Astrocyte (in vitro differentiated cells and primary cell): ENCODE data around the gene NOBOX. TPM values are rescaled to one million over a fixed set of nuclear protein-coding genes. Genes with fewer than 3 reads are reported as not detected.
A peak's percentile ranks its signal among the peaks of the same experiment; 100 is the strongest.

Experiments
- DNase-seq: peaks from one replicate; pipeline ENCODE4 v3.0.0-alpha.2; 2010; ENCODE audit warnings: low read depth
- FAIRE-seq: peaks from 2 replicates; lab custom pipeline; 2011; peaks lifted over from hg19 to GRCh38; lab: Jason Lieb, UNC
- H2AFZ ChIP-seq: 2 replicates; pipeline ENCODE4 v1.6.0; 2012; ENCODE audit warnings: low read depth, low read length, inconsistent platforms
- H3K27ac ChIP-seq: 2 replicates; pipeline ENCODE4 v1.5.1; 2011; ENCODE audit warnings: low read depth, low read length, inconsistent platforms
- H3K27me3 ChIP-seq: 2 replicates; pipeline ENCODE4 v1.6.0; 2011; ENCODE audit warnings: low read length, inconsistent platforms; ENCODE audit not compliant: insufficient read depth
- H3K36me3 ChIP-seq: 2 replicates; pipeline ENCODE4 v1.5.1; 2011; ENCODE audit warnings: low read length, inconsistent platforms; ENCODE audit not compliant: insufficient read depth
- H3K4me1 ChIP-seq: 2 replicates; pipeline ENCODE4 v1.5.1; 2011; ENCODE audit warnings: low read length, inconsistent platforms; ENCODE audit not compliant: insufficient read depth
- H3K4me2 ChIP-seq: 2 replicates; pipeline ENCODE4 v1.6.0; 2012; ENCODE audit warnings: low read length, inconsistent platforms
- H3K4me3 ChIP-seq: 2 replicates; pipeline ENCODE4 v1.5.1; 2011; ENCODE audit warnings: low read depth, mild to moderate bottlenecking, low read length, inconsistent platforms; ENCODE audit not compliant: insufficient read depth
- H3K79me2 ChIP-seq: 2 replicates; pipeline ENCODE4 v1.6.0; 2012; ENCODE audit warnings: mild to moderate bottlenecking, low read length, inconsistent platforms; ENCODE audit not compliant: insufficient read depth
- H3K9ac ChIP-seq: 2 replicates; pipeline ENCODE4 v1.6.0; 2012; ENCODE audit warnings: mild to moderate bottlenecking, low read length, inconsistent platforms
- H3K9me3 ChIP-seq: 2 replicates; pipeline ENCODE4 v1.5.1; 2012; ENCODE audit warnings: low read depth, mild to moderate bottlenecking, low read length, inconsistent platforms; ENCODE audit not compliant: insufficient read depth
- H4K20me1 ChIP-seq: 2 replicates; pipeline ENCODE4 v1.6.0; 2012; ENCODE audit warnings: low read length, inconsistent platforms; ENCODE audit not compliant: insufficient read depth
- H3K27ac Mint-ChIP-seq: one replicate; pipeline ENCODE4 v1.8.0; 2021; ENCODE audit warnings: mild to moderate bottlenecking, mixed read lengths; ENCODE audit not compliant: unreplicated experiment
- H3K27me3 Mint-ChIP-seq: one replicate; pipeline ENCODE4 v1.8.0; 2021; ENCODE audit warnings: low read depth, mixed read lengths; ENCODE audit not compliant: unreplicated experiment
- H3K36me3 Mint-ChIP-seq: one replicate; pipeline ENCODE4 v1.8.0; 2021; ENCODE audit warnings: low read depth, mixed read lengths; ENCODE audit not compliant: unreplicated experiment
- H3K4me1 Mint-ChIP-seq: one replicate; pipeline ENCODE4 v1.8.0; 2021; ENCODE audit warnings: low read depth, mixed read lengths; ENCODE audit not compliant: unreplicated experiment
- H3K4me3 Mint-ChIP-seq: one replicate; pipeline ENCODE4 v1.8.0; 2021; ENCODE audit warnings: mild to moderate bottlenecking, moderate library complexity, mixed read lengths; ENCODE audit not compliant: unreplicated experiment
- H3K9me3 Mint-ChIP-seq: one replicate; pipeline ENCODE4 v1.8.0; 2021; ENCODE audit warnings: mild to moderate bottlenecking, mixed read lengths; ENCODE audit not compliant: unreplicated experiment
- EZH2 ChIP-seq: IDR thresholded peaks from 2 replicates; pipeline ENCODE4 v1.6.1; 2012; ENCODE audit warnings: mild to moderate bottlenecking, low read length, inconsistent platforms; ENCODE audit not compliant: insufficient read depth
- total RNA-seq: library from RNA; stranded (reverse); gene quantifications from 2 replicates; pipeline ENCODE4 v1.2.1, GENCODE V29; 2021
- TF ChIP-seq, protein P1 (sequence below): IDR thresholded peaks from 2 replicates; pipeline ENCODE4 v1.5.1; 2011; ENCODE audit warnings: low read depth, mild to moderate bottlenecking, inconsistent platforms, low read length, moderate library complexity; ENCODE audit not compliant: insufficient read depth

The NOBOX gene
- total RNA-seq, 1 donor from 2014 or later = not detected

DNA sequence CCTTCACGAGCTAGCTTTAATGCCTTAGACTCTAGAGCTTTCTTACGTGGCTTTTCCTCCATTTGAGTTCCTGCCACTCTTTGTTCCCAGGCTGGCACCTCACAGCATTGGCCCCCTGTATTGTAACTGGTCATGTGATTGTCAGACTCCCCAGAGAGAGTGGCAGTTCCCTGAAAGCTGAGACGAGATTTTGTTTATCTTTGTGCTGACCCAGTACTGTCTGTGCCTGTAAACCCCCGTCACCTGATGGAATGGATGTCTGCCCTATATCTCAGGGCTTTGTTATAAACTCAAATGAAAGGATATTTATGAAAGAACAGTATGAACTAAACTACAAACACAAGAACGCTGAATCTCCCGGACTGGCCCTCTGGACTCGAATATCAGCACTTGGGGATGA, 13.0 kb downstream of the NOBOX start:
- H3K27me3 Mint-ChIP-seq = no peaks in the 10 kb centered on the region
- Histone ChIP-seq H3K27me3 (no peaks in the 10 kb centered on the region), H3K27ac (no peak overlapping the region), H3K9me3 (no peaks in the 10 kb centered on the region), H3K79me2 (no peaks in the 10 kb centered on the region), H3K4me2 (no peak overlapping the region), H4K20me1 (no peaks in the 10 kb centered on the region), H3K36me3 (no peaks in the 10 kb centered on the region), H2AFZ (peak overlapping the region; percentile 30), H3K4me3 (no peak overlapping the region), H3K9ac (no peak overlapping the region), H3K4me1 (peaks cover 16% of the 10 kb centered on the region)
- no peak overlapping the region for H3K27ac Mint-ChIP-seq
- no peak for DNase-seq
- TF ChIP-seq EZH2 = no peak
- TF ChIP-seq, protein P1, sequence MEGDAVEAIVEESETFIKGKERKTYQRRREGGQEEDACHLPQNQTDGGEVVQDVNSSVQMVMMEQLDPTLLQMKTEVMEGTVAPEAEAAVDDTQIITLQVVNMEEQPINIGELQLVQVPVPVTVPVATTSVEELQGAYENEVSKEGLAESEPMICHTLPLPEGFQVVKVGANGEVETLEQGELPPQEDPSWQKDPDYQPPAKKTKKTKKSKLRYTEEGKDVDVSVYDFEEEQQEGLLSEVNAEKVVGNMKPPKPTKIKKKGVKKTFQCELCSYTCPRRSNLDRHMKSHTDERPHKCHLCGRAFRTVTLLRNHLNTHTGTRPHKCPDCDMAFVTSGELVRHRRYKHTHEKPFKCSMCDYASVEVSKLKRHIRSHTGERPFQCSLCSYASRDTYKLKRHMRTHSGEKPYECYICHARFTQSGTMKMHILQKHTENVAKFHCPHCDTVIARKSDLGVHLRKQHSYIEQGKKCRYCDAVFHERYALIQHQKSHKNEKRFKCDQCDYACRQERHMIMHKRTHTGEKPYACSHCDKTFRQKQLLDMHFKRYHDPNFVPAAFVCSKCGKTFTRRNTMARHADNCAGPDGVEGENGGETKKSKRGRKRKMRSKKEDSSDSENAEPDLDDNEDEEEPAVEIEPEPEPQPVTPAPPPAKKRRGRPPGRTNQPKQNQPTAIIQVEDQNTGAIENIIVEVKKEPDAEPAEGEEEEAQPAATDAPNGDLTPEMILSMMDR = no peak
- peak overlapping the region; percentile 20 for H3K4me3 Mint-ChIP-seq
- no peak for FAIRE-seq
- H3K4me1 Mint-ChIP-seq = peaks cover 27% of the 10 kb centered on the region
- no peaks in the 10 kb centered on the region for H3K9me3 Mint-ChIP-seq
- H3K36me3 Mint-ChIP-seq = no peaks in the 10 kb centered on the region

DNA sequence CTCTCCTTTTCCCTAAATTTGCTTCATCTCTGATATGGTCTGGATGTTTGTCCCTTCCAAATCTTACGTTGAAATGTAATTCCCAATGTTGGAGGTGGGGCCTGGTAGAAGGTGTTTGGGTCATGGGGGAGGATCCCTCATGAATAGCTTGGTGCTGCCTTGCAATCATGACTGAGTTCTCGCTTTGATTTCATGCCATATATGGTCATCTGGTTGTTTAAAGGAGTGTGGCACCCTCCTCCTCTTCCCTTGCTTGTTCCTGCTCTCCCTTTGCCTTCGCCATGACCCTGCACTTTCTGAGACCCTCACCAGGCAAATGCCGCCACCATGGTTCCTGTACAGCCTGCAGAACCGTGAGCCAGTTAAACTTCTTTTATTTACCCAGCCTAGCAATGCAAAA, 14.5 kb downstream of the NOBOX start:
- Histone ChIP-seq H3K9me3 (no peaks in the 10 kb centered on the region), H3K79me2 (no peaks in the 10 kb centered on the region), H3K4me3 (no peak overlapping the region), H2AFZ (peak overlapping the region; percentile 53), H4K20me1 (no peaks in the 10 kb centered on the region), H3K9ac (no peak overlapping the region), H3K27me3 (no peaks in the 10 kb centered on the region), H3K36me3 (no peaks in the 10 kb centered on the region), H3K4me1 (peaks cover 31% of the 10 kb centered on the region), H3K4me2 (no peak overlapping the region), H3K27ac (no peak overlapping the region)
- H3K9me3 Mint-ChIP-seq = no peaks in the 10 kb centered on the region
- no peaks in the 10 kb centered on the region for H3K36me3 Mint-ChIP-seq
- H3K4me1 Mint-ChIP-seq = peaks cover 43% of the 10 kb centered on the region
- peak overlapping the region; percentile 70 for H3K27ac Mint-ChIP-seq
- no peak for DNase-seq
- no peak overlapping the region for H3K4me3 Mint-ChIP-seq
- no peaks in the 10 kb centered on the region for H3K27me3 Mint-ChIP-seq
- no peak for FAIRE-seq
- TF ChIP-seq EZH2 = no peak
- TF ChIP-seq, protein P1 = no peak

GRCh38 chr7:144386741-144387140, 16.8 kb downstream of the NOBOX start:
- DNase-seq (peak; percentile 82), FAIRE-seq (no peak)
- no peaks in the 10 kb centered on the region for H3K9me3 Mint-ChIP-seq
- H3K27ac Mint-ChIP-seq = peak overlapping the region; percentile 79
- H3K36me3 ChIP-seq = no peaks in the 10 kb centered on the region
- H3K4me3 Mint-ChIP-seq = no peak overlapping the region
- H3K27me3 ChIP-seq = no peaks in the 10 kb centered on the region
- H2AFZ ChIP-seq = no peak overlapping the region
- H3K4me2 ChIP-seq = peak overlapping the region; percentile 28
- no peaks in the 10 kb centered on the region for H4K20me1 ChIP-seq
- no peak overlapping the region for H3K4me3 ChIP-seq
- no peaks in the 10 kb centered on the region for H3K36me3 Mint-ChIP-seq
- no peaks in the 10 kb centered on the region for H3K79me2 ChIP-seq
- H3K4me1 ChIP-seq = peaks cover 32% of the 10 kb centered on the region
- H3K27me3 Mint-ChIP-seq = no peaks in the 10 kb centered on the region
- TF ChIP-seq, protein P1 = no peak
- TF ChIP-seq EZH2 = no peak
- H3K9me3 ChIP-seq = no peaks in the 10 kb centered on the region
- H3K4me1 Mint-ChIP-seq = peaks cover 46% of the 10 kb centered on the region
- peak overlapping the region; percentile 56 for H3K27ac ChIP-seq
- no peak overlapping the region for H3K9ac ChIP-seq
